Right hindlimb (tissue), 1 donor: ENCODE data around the gene TRPT1.
"Not testable (repeated sequence)": the region's sequence is repeated elsewhere in the genome, so short reads cannot be mapped to it uniquely, and the experiment has no call there.

Experiments used
- DNase-seq: peaks from one replicate; pipeline ENCODE4 v3.0.0-alpha.2; 2018

TRPT1 gene

GRCh38 chr11:64258356-64258755 lies 32.4 kb upstream of the TRPT1 start:
- DNase-seq: no peak

- DNase-seq: no peak
Observed at GRCh38 chr11:64256300-64256699, 30.3 kb upstream of the TRPT1 start.

GRCh38 chr11:64255135-64256128 lies 29.4 kb upstream of the TRPT1 start:
- no peak for DNase-seq

GRCh38 chr11:64254326-64254725 lies 28.3 kb upstream of the TRPT1 start:
- DNase-seq: no peak

GRCh38 chr11:64253481-64253880 lies 27.5 kb upstream of the TRPT1 start:
- DNase-seq: no peak

- DNase-seq: no peak
Observed at GRCh38 chr11:64253043-64253442, 27.1 kb upstream of the TRPT1 start.

- DNase-seq: no peak
Observed at GRCh38 chr11:64252003-64252872, 26.3 kb upstream of the TRPT1 start.

GRCh38 chr11:64251753-64252002 lies 25.7 kb upstream of the TRPT1 start:
- no peak for DNase-seq

- DNase-seq: no peak
Observed at GRCh38 chr11:64251016-64251752, 25.2 kb upstream of the TRPT1 start, which contains the start of gene PLCB3. PLCB3 (plus strand) TSS chr11:64251530; CDS start chr11:64251650, 120 bp downstream.

- DNase-seq: no peak
Observed at GRCh38 chr11:64250415-64251015, 24.5 kb upstream of the TRPT1 start.

GRCh38 chr11:64249563-64250414 lies 23.8 kb upstream of the TRPT1 start:
- no peak for DNase-seq

GRCh38 chr11:64249038-64249437 lies 23.1 kb upstream of the TRPT1 start:
- DNase-seq: no peak

- no peak for DNase-seq
Observed at GRCh38 chr11:64248578-64248977, 22.6 kb upstream of the TRPT1 start.

GRCh38 chr11:64247729-64248531 lies 21.9 kb upstream of the TRPT1 start:
- no peak for DNase-seq

GRCh38 chr11:64246871-64247728 lies 21.1 kb upstream of the TRPT1 start, which contains the start of gene PPP1R14B:
PPP1R14B (minus strand) TSS chr11:64246943; CDS start chr11:64246673, 270 bp downstream.
- peak; percentile 94 for DNase-seq

- DNase-seq: not testable (repeated sequence)
Observed at GRCh38 chr11:64246621-64246870, 20.6 kb upstream of the TRPT1 start.

GRCh38 chr11:64245797-64246620 lies 20.0 kb upstream of the TRPT1 start:
- DNase-seq: no peak

GRCh38 chr11:64245401-64245796 lies 19.4 kb upstream of the TRPT1 start:
- DNase-seq: peak; percentile 87

GRCh38 chr11:64244966-64245365 lies 19.0 kb upstream of the TRPT1 start:
- DNase-seq: no peak
